Measurements from ENCODE around the gene GALNT14.
"Not testable (repeated sequence)": the region's sequence is repeated elsewhere in the genome, so short reads cannot be mapped to it uniquely, and the experiment has no call there.

Gene GALNT14, protein sequence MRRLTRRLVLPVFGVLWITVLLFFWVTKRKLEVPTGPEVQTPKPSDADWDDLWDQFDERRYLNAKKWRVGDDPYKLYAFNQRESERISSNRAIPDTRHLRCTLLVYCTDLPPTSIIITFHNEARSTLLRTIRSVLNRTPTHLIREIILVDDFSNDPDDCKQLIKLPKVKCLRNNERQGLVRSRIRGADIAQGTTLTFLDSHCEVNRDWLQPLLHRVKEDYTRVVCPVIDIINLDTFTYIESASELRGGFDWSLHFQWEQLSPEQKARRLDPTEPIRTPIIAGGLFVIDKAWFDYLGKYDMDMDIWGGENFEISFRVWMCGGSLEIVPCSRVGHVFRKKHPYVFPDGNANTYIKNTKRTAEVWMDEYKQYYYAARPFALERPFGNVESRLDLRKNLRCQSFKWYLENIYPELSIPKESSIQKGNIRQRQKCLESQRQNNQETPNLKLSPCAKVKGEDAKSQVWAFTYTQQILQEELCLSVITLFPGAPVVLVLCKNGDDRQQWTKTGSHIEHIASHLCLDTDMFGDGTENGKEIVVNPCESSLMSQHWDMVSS

DNA sequence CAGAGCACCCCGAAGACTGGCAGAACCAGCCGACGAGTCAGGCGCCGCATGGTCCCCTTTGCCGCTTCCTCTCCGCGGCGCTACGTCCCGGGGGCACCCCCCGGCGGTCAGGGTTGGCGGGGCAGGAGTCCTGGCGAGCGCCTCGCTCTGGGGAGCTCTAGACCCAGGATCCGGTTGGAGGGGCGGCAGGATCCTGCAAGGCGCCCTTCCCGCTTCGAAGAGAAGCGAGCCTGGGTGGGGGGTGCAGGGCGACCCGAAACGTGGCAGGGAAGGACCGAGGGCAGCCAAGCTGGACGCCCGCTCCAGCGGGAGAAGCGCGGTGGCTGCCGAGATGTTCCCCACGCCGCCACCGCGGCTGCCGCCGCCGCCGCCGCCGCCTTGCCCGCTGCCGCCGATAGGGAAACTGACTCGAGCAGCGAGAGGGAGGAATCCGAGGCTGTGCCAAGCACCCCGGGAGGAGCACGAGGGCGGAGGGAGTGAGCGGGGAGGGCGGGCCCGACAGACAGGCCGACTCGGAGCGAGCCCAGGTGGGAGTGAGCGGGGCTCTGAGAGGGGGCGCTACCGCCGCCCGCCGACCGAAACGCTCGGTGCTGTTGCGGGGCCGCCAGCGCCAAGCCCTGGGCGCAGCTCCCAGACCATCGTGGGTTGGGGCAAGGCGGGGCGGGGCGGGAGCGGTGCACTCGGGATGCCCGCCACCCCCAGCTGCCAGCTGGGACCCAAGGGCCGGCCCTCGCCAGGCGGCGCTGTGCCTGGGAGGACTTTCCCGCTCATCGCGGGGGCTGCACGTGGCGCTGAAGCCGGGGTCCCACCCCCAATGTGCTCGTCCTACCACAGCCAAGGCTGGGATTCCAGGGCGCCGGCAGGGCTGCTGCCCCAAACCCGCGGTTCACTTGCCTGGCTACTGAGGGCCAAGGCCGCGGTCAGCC lies at the start of gene GALNT14:
TSS of gene GALNT14 (minus strand) at position 404 of the 926 bp plus-strand sequence. CDS start at position 50, 354 bp downstream.
- peak; percentile 40 for DNase-seq

GRCh38 chr2:31187166-31187565 lies 48.9 kb upstream of the GALNT14 start:
- DNase-seq = no peak

GRCh38 chr2:31183973-31184372 lies 45.7 kb upstream of the GALNT14 start:
- DNase-seq = not testable (repeated sequence)

GRCh38 chr2:31176742-31177141 lies 38.5 kb upstream of the GALNT14 start:
- no peak for DNase-seq

DNA sequence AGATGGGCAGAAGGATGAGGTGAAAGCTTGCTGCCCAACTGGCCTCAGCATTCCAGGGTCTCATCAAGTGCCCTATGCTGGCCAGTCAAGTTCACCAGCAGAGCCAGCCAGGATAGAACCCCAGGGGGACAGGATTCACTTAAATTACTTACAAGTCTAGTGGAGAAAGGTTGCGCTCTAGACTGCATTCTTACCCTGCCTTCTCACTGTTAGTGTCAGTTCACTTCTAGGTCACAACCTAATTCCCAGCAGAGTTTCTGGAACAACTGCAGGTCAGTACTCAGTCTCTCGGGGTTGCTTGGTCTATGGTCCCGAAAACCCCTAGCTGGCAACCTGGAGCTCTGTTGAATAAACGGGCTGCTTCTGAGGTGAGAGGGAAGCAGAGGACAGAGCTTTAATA lies 32.9 kb upstream of the GALNT14 start:
- DNase-seq = no peak

- DNase-seq = peak; percentile 54
Observed at GRCh38 chr2:31170071-31170698, 31.9 kb upstream of the GALNT14 start.

- DNase-seq = no peak
Observed at GRCh38 chr2:31168291-31168690, 30.1 kb upstream of the GALNT14 start.

GRCh38 chr2:31166925-31167324 lies 28.7 kb upstream of the GALNT14 start:
- DNase-seq = no peak

- DNase-seq = no peak
Observed at GRCh38 chr2:31163011-31163539, 24.8 kb upstream of the GALNT14 start.

- no peak for DNase-seq
Observed at GRCh38 chr2:31161637-31162036, 23.4 kb upstream of the GALNT14 start.

GRCh38 chr2:31151501-31151900 lies 13.3 kb upstream of the GALNT14 start:
- no peak for DNase-seq

DNA sequence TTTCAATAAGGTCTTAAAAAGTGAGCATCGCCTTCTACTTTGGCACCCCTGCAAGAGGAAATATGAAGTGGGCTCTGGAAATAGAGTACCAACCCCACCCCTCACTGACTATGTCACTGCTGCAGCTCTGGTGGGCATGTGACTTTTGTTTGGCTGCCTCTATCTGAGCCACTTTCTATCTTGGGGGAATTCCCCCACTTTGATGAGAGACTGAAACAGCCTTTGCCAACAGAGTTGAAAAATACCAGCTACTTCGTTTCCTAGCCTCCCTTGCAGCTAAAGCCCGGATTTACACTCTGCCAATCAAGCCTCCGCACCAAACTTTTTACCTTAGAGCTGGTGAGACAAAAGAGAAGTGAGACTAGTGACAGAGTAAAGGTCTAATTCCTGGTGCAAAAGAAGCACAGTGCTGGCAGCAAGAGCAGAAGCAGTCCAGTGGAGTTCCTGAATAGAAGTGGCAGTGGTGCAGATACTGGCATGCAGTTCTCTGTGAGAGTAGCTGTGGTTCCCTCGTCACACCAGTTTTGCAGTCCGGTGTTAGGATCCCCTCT lies 12.0 kb upstream of the GALNT14 start:
- DNase-seq = no peak

DNA sequence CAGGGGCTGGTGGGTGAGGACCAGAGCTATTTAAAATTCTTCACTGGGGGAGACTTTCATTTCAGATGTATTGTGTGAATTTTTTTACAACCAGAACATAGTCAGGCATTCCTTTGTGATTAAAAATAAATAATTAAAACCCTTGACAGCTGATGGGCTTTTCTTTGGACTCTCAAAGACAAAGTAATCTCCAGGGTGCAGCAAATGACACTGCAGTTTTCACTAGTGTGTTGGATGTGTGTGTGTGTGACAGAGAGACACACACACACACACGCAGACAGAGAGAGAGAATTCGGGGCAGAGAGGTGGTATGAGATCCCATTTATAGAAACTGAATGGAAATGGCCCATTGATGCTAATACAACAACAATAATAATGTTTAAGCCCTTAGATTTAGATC lies 10.3 kb upstream of the GALNT14 start:
- no peak for DNase-seq

DNA sequence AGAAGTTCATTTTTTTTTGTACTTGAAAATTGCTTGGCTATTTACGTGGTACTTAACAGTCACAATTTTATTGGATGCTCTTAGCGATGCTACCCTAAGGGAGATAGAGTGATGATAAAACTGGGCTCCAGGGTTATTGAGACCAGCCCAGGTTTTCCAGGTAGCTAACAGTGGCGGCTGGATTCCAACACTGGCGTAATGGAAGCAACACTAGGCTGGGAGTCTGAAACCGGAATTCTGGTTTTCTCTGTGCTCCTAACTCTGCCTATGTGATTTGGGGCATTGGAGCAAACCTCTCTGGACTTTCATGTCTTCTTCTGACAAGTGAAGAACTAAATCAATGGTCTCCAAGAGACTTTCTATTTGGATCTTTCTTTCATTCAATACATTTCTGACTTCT lies 9.4 kb upstream of the GALNT14 start:
- no peak for DNase-seq

DNA sequence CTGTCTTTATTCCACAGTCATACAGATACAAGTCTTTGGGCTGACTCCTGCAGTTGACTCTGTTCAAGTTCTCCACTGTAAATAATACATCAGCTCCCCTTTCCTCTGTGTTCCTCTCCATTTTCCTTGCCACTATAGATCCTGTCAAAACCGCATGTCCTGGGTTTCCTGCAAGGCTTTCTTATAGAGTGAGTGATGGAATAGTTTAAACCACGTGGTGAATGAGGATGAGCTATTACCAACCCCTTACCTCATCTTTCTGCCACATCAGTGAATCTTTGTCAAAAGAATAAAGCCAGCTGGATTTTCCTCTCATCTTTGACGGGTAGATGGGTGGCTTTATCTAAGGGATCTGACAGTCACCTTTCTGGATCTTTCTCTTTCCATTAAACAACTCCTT lies 3.9 kb upstream of the GALNT14 start:
- DNase-seq = no peak

GRCh38 chr2:31141443-31142085 lies 3.3 kb upstream of the GALNT14 start:
- no peak for DNase-seq

DNA sequence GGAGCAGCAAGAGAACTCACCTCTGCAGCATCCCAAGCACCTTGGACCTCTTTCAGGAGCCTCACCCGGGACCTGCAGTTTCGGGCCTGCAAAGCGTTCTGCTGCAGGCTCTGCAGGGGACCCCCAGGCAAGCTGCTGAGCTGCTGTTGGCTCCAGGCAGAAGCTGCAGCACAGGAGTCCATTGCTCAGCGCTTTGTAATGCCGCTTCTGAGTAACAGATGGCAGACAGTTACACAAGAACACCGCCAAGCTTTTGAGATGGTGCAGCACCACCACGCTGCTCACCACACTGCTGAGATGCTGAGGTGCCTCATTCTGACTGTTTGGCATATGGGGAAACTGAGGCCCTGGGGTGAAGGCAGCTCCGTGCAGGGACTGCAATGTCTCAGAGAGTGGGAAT lies 1.9 kb upstream of the GALNT14 start:
- DNase-seq = no peak

GRCh38 chr2:31139671-31140070 lies 1.4 kb upstream of the GALNT14 start:
- DNase-seq = no peak

DNA sequence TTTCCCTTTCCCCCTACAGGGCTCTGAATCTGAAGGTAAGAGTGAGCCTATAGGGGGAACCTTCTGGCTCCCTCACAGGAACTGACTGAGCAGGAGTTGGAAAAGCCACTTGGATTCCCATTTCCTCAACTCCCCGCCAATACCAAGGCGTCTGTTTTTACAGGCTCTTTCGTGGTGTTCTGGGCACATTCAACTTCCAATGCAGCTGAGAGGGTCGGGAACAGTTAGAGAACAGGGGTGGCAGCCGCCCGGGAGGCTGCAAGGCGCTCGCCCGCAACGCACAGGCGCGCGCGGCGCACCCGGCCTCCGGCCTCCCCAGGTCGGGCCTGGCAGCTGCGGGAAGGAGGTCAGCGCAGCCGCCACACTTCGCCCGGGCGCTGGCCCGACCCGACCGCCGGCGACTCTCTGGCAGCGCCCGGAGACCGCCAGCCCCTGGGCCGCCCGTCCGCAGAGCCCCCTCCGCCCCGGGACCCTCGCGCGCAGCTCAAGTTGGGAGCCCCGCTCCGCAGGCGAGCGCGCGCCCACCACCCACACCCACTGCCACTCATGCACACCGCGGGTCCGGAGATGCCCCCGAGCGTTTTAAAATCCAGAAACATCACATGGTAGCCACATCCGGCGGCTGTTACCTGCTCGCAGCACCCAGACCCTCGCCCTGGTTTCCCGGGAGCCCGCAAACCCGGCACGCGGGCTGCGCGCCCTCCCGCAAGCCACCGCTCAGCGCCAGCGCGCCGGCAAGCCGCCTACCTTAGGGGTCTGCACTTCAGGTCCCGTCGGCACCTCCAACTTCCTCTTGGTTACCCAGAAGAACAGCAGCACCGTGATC lies 816 bp downstream of the GALNT14 start:
- no peak for DNase-seq

GRCh38 chr2:31136732-31137131 lies 1.5 kb downstream of the GALNT14 start:
- DNase-seq = no peak

DNA sequence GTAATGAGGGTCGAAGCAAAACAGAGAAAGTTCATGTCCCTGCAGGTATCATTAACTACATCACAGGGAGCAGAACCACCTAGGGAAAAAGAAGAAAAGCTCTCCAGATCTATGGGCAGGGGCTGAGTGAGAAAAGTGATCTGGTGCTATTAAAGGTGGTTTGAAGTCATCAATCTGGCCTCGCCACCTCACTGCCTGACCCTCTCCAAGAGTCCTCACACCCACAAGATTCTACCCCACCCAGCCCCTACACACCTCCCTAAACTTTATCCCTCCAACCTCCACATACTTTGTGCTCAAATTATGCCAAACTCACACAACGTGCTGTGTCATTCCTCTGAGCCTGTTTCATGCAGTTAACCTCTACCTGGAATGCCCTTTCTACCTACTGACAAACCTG lies 2.2 kb downstream of the GALNT14 start:
- no peak for DNase-seq

All from DMS153 (cell line).